Right hindlimb (tissue), 1 donor: ENCODE results near the gene RICTOR.
"Not testable (repeated sequence)": the region's sequence is repeated elsewhere in the genome, so short reads cannot be mapped to it uniquely, and the experiment has no call there.

Experiments
- DNase-seq: peaks from one replicate; pipeline ENCODE4 v3.0.0-alpha.2; 2018

Gene RICTOR

GRCh38 chr5:39055027-39055767 lies 19.0 kb downstream of the RICTOR start:
- DNase-seq: no peak

DNA sequence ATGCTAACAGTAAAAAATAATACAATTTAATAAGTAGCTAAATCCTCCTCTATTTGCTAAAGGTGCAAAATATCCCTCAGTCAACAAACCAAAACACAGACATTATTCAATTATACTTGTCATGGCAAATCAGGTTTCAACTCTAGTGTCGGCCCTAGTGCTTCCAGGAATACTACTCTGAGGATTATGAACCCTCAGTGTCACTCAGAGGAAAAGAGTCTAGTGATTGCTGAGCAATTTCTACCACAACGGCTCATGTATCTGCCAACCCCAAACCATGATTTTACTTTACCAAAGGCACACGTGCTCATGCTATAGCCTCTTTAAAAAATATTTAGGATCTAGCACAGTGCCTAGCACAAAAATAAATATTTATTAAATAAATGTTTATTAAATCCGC lies 21.0 kb downstream of the RICTOR start:
- DNase-seq: no peak

- no peak for DNase-seq
Measured at GRCh38 chr5:39052141-39052540, 22.1 kb downstream of the RICTOR start.

GRCh38 chr5:39049315-39049714 lies 24.9 kb downstream of the RICTOR start:
- no peak for DNase-seq

- DNase-seq: peak; percentile 14
Measured at GRCh38 chr5:39040875-39041274, 33.3 kb downstream of the RICTOR start.

- DNase-seq: not testable (repeated sequence)
Measured at GRCh38 chr5:39034493-39034892, 39.7 kb downstream of the RICTOR start.

DNA sequence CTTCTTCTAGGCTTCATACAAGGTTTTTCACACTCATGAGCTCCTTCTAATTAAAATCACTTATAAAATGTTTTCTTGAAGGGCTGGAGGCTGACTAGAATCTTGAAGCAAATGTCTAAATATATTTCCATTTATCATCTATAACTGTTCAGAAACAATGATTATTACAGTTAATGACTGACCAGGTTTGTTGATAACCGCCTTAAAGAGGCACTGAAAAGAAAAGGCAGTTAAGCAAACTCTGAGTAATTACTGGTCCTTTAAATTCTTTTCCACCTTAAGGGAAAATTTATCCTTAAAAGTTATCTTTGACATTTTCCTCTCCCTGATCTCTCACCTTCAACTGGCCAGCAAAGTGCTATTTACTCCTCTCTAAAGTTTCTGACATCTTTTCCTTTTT lies 43.2 kb downstream of the RICTOR start:
- DNase-seq: no peak

DNA sequence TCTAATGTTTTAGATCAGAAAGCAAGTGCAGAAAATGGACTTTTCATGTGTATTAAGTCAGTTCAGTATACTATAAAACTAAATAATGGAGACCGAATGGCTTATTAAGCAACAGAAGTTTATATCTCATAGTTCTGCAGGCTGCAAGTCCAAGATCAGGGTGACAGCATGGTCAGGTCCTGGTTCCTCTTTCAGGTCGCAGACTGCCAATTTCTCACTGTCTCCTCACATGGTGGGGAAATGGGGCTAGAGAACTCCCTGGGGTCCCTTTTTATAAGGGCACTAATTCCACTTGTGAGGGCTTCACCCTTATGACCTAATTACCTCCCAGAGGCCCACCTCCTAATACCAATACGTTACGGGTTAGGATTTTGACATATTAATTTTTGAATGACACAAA lies 48.7 kb downstream of the RICTOR start:
- DNase-seq: no peak

DNA sequence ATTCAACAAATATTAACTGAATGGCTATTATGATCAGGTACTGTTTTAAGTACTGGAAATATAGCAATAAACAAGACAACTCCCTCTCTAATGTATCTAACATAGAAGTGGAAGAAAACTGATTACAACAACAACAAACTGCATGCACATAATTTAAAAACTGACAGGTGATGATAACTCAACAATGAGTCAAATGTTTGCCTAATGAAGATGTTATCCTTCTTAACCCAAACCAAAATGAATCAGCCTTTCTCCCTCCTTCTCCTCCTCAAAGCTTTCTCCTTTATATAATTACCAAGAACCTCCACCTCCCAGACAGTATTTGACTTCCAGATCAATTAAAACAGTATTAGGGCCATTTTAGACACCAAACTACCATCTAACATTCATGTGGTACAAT lies 49.3 kb downstream of the RICTOR start:
- DNase-seq: no peak

- no peak for DNase-seq
Measured at GRCh38 chr5:39024005-39024404, 50.2 kb downstream of the RICTOR start.

GRCh38 chr5:39023121-39023520 lies 51.1 kb downstream of the RICTOR start:
- no peak for DNase-seq

- DNase-seq: no peak
Measured at GRCh38 chr5:39022151-39022550, 52.0 kb downstream of the RICTOR start.

DNA sequence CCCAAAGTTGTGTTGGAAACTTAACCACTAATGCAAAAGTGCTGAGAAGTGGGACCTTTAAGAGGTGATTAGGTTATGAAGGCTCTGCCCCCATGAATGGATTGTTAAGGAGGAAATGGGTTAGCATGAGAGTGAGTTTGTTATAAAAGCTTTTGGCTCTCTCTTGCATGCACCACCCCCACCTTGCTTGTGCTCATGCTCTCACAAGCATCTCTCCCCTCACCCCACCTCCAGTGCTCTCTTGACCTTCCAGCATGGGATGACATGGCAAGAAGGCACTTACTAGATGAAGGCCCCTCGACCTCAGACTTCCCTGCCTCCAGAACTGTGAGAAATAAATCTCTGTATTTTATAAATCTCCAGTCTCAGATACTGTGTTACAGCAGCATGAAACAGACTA lies 52.8 kb downstream of the RICTOR start:
- DNase-seq: no peak

DNA sequence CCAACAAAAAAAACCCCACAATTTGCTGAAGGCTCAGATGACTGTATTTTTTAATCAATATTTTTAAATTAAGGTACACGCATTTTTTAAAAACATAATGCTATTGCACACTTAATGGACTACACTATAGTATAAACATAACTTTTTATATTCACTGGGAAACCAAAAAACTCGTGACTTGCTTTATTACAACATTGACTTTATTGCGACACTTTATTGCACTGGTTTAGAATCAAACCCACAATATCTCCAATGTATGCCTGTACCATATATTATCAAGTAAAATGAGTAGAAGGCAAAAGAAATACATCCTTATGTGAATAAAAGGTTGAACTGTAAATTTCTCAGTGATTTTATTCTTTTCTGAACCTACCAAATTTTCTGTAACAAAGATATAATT lies 53.7 kb downstream of the RICTOR start:
- DNase-seq: no peak

DNA sequence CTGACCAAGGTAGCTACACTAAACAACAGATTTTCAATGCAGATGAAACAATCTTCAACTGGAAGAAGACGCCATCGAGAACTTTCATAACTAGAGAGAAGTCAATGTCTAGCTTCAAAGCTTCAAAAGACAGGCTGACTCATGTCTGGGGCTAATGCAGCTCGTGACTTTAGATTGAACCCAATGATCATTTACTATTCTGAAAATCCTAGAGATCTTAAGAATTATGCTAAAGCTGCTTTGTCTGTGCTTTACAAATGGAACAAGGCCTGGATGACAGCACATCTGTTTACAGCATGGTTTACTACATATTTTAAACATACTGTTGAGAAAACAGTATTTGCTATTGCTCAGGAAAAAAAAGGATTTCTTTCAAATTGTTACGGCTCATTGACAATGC lies 54.9 kb downstream of the RICTOR start:
- DNase-seq: no peak

- no peak for DNase-seq
Measured at GRCh38 chr5:39017504-39017903, 56.7 kb downstream of the RICTOR start.

- DNase-seq: no peak
Measured at GRCh38 chr5:39016587-39017275, 57.5 kb downstream of the RICTOR start.

DNA sequence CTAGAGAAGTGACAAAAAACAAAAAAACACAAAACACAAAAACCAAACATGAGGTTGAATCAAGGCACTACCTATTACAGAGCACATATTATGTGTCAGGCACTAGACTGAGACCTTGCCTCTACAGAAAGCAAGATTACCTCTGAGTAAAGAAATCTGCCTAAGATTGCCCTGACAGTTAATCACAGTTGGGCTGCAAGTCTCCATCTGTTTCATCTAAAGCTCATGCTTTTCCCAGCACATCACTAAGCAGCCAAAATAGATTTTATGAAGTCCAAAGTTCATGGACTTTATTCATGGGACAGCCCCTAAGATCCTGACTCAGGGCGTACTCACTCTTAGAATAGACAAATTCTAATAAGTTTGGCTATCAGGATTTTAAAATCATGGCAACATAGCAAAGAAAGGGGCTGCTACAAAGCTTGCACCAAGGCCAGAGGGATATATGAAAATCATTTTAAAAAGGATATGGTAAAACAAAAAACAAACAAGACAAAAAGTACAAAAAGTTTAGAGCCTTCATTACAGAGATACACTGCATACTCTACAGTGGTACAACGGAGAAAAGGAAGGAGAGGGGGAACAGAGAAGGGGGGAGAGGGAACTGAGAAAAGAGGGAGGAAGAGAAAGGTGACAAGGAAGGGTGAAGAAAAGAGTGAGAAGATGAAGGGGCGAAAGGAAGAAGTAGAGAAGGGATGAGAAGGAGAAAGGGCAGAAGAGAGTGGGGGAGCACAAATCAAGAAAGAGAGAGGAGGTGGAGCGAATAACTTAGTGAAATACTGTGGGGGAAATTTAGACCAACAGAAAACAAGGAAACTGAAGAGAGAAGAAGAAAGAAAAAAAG lies 58.2 kb downstream of the RICTOR start:
- DNase-seq: no peak

- DNase-seq: no peak
Measured at GRCh38 chr5:39014561-39014960, 59.6 kb downstream of the RICTOR start.

DNA sequence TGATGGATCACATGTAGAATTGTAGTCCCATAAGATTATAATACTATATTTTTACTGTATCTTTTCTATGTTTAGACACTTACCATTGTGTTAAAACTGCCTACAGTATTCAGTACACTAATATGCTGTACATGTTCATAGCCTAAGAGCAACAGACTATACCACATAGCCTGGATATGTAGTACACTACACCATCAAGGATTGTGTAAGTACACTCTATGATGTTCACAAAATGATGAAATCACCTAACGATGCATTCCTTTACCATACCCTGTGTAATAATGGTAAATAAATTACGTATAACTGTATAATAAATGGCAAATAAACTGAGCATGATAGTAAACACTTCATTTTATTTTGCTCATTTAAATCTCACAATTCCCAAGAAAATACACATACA lies 60.3 kb downstream of the RICTOR start:
- DNase-seq: no peak

DNA sequence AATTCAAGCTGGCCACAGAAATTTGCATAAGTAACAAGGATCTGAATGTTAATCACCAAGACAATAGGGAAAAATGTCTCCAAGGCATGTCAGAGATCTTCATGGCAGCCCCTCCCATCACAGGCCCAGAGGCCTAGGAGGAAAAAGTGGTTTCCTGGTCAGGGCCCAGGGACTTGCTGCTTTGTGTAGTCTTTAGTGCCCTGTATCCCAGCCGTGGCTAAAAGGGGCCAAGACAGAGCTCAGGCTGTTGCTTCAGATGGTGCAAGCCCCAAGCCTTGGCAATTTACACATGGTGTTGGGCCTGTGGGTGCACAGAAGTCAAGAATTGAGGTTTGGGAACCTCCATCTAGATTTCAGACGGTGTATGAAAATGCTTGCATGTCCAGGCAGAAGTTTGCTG lies 63.2 kb downstream of the RICTOR start:
- DNase-seq: not testable (repeated sequence)

DNA sequence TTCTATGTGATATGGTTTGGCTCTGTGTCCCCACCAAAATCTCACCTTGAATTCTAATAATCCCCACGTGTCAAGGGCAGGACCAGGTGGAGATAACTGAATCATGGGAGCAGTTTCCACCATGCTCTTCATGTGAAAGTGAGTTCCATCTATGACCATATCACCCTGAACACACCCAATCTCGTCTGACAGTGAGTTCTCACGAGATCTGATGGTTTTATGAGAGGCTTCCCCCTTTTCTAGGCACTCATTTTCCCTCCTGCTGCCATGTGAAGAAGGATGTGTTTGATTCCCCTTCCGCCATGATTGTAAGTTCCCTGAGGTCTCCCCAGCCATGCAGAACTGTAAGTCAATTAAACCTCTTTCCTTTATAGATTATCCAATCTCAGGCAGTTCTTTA lies 64.2 kb downstream of the RICTOR start:
- DNase-seq: no peak

DNA sequence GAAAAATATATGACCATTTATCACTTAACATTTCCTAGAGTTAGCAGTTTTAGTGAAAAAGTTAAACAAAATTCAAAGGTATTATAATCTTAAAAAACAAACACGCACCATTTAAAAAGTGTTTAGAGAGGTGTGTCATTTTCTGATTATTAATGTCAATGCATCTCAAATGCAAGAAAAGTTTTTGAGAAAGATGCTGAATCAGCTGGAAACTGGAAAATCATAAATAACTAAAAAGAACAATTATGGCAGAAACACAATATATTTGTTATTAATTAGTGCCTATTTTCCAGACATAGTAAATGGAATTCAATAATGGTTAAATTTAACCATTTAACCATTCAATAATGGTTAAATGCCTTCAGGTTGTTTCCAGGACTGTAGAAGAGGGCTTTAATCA lies 64.9 kb downstream of the RICTOR start:
- no peak for DNase-seq

DNA sequence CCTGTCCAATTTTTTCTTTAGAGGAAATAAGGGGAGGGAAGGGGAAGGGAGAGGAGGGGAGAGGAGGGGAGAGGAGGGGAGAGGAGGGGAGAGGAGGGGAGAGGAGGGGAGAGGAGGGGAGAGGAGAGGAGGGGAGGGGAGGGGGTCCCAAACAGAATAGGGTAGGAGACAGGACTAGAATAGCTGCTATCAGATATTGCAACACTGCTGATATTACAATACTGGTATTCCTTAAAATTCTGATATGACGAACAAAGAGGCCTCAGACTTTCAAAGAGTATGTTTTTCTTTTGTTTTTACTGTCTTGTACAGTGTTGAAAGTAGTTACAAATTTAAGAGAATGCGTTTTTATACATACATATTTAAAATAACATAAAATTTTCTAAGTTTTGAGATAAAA lies 67.5 kb downstream of the RICTOR start:
- DNase-seq: no peak
